HL-60 (cell line): ENCODE measurements around the gene KRT6A.

Experiments
- POLR2AphosphoS5 ChIP-seq: IDR thresholded peaks from 2 replicates; pipeline ENCODE4 v1.6.1; 2012; ENCODE audit warnings: low read depth
- TF ChIP-seq, protein P1 (sequence below): IDR thresholded peaks from one replicate; pipeline ENCODE4 v1.5.1; 2011; ENCODE audit warnings: low read length, control low read depth, inconsistent platforms; ENCODE audit not compliant: insufficient read depth

DNA sequence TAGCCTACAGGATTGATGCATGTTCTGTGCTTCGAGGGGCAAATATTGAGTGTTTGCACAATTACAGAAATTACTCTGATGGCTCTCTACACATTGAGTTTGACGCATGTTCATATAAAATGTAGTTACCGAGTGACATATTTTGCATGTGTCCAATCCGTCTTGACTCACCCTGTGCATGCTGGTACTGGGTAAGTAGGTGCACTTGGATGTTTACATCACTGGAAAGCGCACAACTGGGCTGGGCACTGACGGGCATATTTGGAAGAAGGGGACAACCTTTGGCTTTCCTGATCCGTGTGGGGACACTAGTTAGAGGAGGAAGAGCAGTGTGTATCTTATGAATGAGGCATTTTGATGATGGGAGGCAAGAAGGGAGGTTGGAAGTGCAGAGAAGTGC, 4.9 kb upstream of the KRT6A start:
- TF ChIP-seq, protein P1, sequence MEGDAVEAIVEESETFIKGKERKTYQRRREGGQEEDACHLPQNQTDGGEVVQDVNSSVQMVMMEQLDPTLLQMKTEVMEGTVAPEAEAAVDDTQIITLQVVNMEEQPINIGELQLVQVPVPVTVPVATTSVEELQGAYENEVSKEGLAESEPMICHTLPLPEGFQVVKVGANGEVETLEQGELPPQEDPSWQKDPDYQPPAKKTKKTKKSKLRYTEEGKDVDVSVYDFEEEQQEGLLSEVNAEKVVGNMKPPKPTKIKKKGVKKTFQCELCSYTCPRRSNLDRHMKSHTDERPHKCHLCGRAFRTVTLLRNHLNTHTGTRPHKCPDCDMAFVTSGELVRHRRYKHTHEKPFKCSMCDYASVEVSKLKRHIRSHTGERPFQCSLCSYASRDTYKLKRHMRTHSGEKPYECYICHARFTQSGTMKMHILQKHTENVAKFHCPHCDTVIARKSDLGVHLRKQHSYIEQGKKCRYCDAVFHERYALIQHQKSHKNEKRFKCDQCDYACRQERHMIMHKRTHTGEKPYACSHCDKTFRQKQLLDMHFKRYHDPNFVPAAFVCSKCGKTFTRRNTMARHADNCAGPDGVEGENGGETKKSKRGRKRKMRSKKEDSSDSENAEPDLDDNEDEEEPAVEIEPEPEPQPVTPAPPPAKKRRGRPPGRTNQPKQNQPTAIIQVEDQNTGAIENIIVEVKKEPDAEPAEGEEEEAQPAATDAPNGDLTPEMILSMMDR = no peak
- TF ChIP-seq POLR2AphosphoS5 = no peak
